Stimulated activated effector memory CD8-positive, alpha-beta T cell treated with anti-CD3 and anti-CD28 coated beads, Interleukin-12 subunit alpha, Interleukin-12 subunit beta, amount 100 ng/mL, for 72 hours (primary cell): ENCODE results near the gene U2SURP.
"Not testable (repeated sequence)": the region's sequence is repeated elsewhere in the genome, so short reads cannot be mapped to it uniquely, and the experiment has no call there.

Source experiments
- ATAC-seq: fragments of 150-1000 bp; cut with Tn5 transposase; 2 replicates; pipeline ENCODE4 v1.10.0; 2021
- DNase-seq, 2 donors: peaks; one replicate each; pipeline ENCODE4 v3.0.0; 2021 to 2022; ENCODE audit warnings: low spot score in 2 of 2
- H3K27ac Mint-ChIP-seq: one replicate; pipeline ENCODE4 v1.8.0; 2022; ENCODE audit warnings: mild to moderate bottlenecking, mixed read lengths
- H3K36me3 Mint-ChIP-seq: one replicate; pipeline ENCODE4 v1.8.0; 2022; ENCODE audit warnings: mild to moderate bottlenecking, mixed read lengths
- H3K4me1 Mint-ChIP-seq: one replicate; pipeline ENCODE4 v1.8.0; 2022; ENCODE audit warnings: mixed read lengths
- H3K4me3 Mint-ChIP-seq: one replicate; pipeline ENCODE4 v1.8.0; 2022; ENCODE audit warnings: mild to moderate bottlenecking, mixed read lengths
- H3K9me3 Mint-ChIP-seq: one replicate; pipeline ENCODE4 v1.8.0; 2022; ENCODE audit warnings: mixed read lengths

The U2SURP gene

GRCh38 chr3:142971431-142971830 is 29.9 kb upstream of the U2SURP start:
- Mint-ChIP-seq H3K36me3 (no peaks in the 10 kb centered on the region), H3K4me1 (no peaks in the 10 kb centered on the region), H3K9me3 (no peaks in the 10 kb centered on the region), H3K27ac (no peak overlapping the region), H3K4me3 (no peak overlapping the region)
- DNase-seq (no peak), ATAC-seq (no peak)

- Mint-ChIP-seq H3K9me3 (no peaks in the 10 kb centered on the region), H3K4me3 (no peak overlapping the region), H3K27ac (no peak overlapping the region), H3K4me1 (no peaks in the 10 kb centered on the region), H3K36me3 (no peaks in the 10 kb centered on the region)
- DNase-seq (no peak), ATAC-seq (no peak)
These were observed 29.1 kb upstream of the U2SURP start for GRCh38 chr3:142972092-142972753.

GRCh38 chr3:142973217-142974009 is 28.0 kb upstream of the U2SURP start:
- Mint-ChIP-seq H3K36me3 (no peaks in the 10 kb centered on the region), H3K4me1 (no peaks in the 10 kb centered on the region), H3K4me3 (no peak overlapping the region), H3K27ac (no peak overlapping the region), H3K9me3 (no peaks in the 10 kb centered on the region)
- no peak for ATAC-seq
- no peak for DNase-seq

GRCh38 chr3:142975316-142975995 is 25.9 kb upstream of the U2SURP start:
- H3K9me3 Mint-ChIP-seq, result no peaks in the 10 kb centered on the region
- ATAC-seq (no peak), DNase-seq (no peak)
- H3K36me3 Mint-ChIP-seq, result no peaks in the 10 kb centered on the region
- no peaks in the 10 kb centered on the region for H3K4me1 Mint-ChIP-seq
- H3K27ac Mint-ChIP-seq, result no peak overlapping the region
- H3K4me3 Mint-ChIP-seq, result no peak overlapping the region

GRCh38 chr3:142976621-142977398 is 24.6 kb upstream of the U2SURP start:
- Mint-ChIP-seq H3K9me3 (no peaks in the 10 kb centered on the region), H3K36me3 (no peaks in the 10 kb centered on the region), H3K27ac (no peak overlapping the region), H3K4me1 (no peaks in the 10 kb centered on the region), H3K4me3 (no peak overlapping the region)
- DNase-seq (no peak), ATAC-seq (peak; percentile 31)

GRCh38 chr3:142977399-142977728 is 24.0 kb upstream of the U2SURP start:
- no peaks in the 10 kb centered on the region for H3K4me1 Mint-ChIP-seq
- DNase-seq, result no peak
- H3K9me3 Mint-ChIP-seq, result no peaks in the 10 kb centered on the region
- H3K36me3 Mint-ChIP-seq, result no peaks in the 10 kb centered on the region
- no peak overlapping the region for H3K27ac Mint-ChIP-seq
- no peak for ATAC-seq
- no peak overlapping the region for H3K4me3 Mint-ChIP-seq

GRCh38 chr3:142981108-142981507 is 20.3 kb upstream of the U2SURP start:
- no peak for ATAC-seq
- Mint-ChIP-seq H3K9me3 (no peaks in the 10 kb centered on the region), H3K27ac (no peak overlapping the region), H3K36me3 (no peaks in the 10 kb centered on the region), H3K4me3 (no peak overlapping the region), H3K4me1 (no peaks in the 10 kb centered on the region)
- DNase-seq, result no peak

GRCh38 chr3:142982038-142982773 is 19.2 kb upstream of the U2SURP start:
- no peak for DNase-seq
- H3K9me3 Mint-ChIP-seq, result no peaks in the 10 kb centered on the region
- no peaks in the 10 kb centered on the region for H3K4me1 Mint-ChIP-seq
- H3K36me3 Mint-ChIP-seq, result no peaks in the 10 kb centered on the region
- no peak overlapping the region for H3K27ac Mint-ChIP-seq
- H3K4me3 Mint-ChIP-seq, result no peak overlapping the region
- no peak for ATAC-seq

GRCh38 chr3:142983318-142983717 is 18.1 kb upstream of the U2SURP start:
- no peak overlapping the region for H3K27ac Mint-ChIP-seq
- no peaks in the 10 kb centered on the region for H3K9me3 Mint-ChIP-seq
- ATAC-seq (no peak), DNase-seq (no peak)
- no peak overlapping the region for H3K4me3 Mint-ChIP-seq
- no peaks in the 10 kb centered on the region for H3K4me1 Mint-ChIP-seq
- no peaks in the 10 kb centered on the region for H3K36me3 Mint-ChIP-seq

- Mint-ChIP-seq H3K27ac (no peak overlapping the region), H3K4me1 (no peaks in the 10 kb centered on the region), H3K36me3 (no peaks in the 10 kb centered on the region), H3K9me3 (no peaks in the 10 kb centered on the region), H3K4me3 (no peak overlapping the region)
- no peak for ATAC-seq
- no peak for DNase-seq
These were observed 17.1 kb upstream of the U2SURP start for GRCh38 chr3:142984255-142984654.

GRCh38 chr3:142987080-142987700 is 14.2 kb upstream of the U2SURP start:
- no peaks in the 10 kb centered on the region for H3K36me3 Mint-ChIP-seq
- ATAC-seq, result no peak

GRCh38 chr3:142987707-142988106 is 13.7 kb upstream of the U2SURP start:
- H3K4me1 Mint-ChIP-seq, result no peaks in the 10 kb centered on the region
- no peaks in the 10 kb centered on the region for H3K9me3 Mint-ChIP-seq
- H3K36me3 Mint-ChIP-seq, result no peaks in the 10 kb centered on the region
- ATAC-seq (peak; percentile 56), DNase-seq (no peak)
- no peak overlapping the region for H3K4me3 Mint-ChIP-seq
- no peak overlapping the region for H3K27ac Mint-ChIP-seq

More at GRCh38 chr3:142987080-142987700, 14.2 kb upstream of the U2SURP start:
- DNase-seq, result no peak
- Mint-ChIP-seq H3K4me1 (no peaks in the 10 kb centered on the region), H3K9me3 (no peaks in the 10 kb centered on the region), H3K27ac (no peak overlapping the region), H3K4me3 (no peak overlapping the region)

GRCh38 chr3:142988221-142988620 is 13.1 kb upstream of the U2SURP start:
- not testable (repeated sequence) for H3K9me3 Mint-ChIP-seq, H3K27ac Mint-ChIP-seq, DNase-seq, H3K4me3 Mint-ChIP-seq, H3K4me1 Mint-ChIP-seq, H3K36me3 Mint-ChIP-seq, ATAC-seq

GRCh38 chr3:142988826-142989225 is 12.5 kb upstream of the U2SURP start:
- H3K4me3 Mint-ChIP-seq, H3K4me1 Mint-ChIP-seq, DNase-seq, ATAC-seq, H3K9me3 Mint-ChIP-seq, H3K36me3 Mint-ChIP-seq, H3K27ac Mint-ChIP-seq: not testable (repeated sequence)
